HG03039 (cell line): Measurements from ENCODE around the gene TBC1D1.

Source experiments
- ATAC-seq: cut with Tn5 transposase; IDR thresholded peaks from one replicate; pipeline ENCODE4 v1.9.1; 2021; ENCODE audit warnings: mild to moderate bottlenecking, moderate library complexity; ENCODE audit not compliant: unreplicated experiment

The TBC1D1 gene

GRCh38 chr4:38094419-38094818 is 203.5 kb downstream of the TBC1D1 start:
- ATAC-seq = no peak

GRCh38 chr4:38095691-38096090 is 204.8 kb downstream of the TBC1D1 start:
- ATAC-seq = no peak

GRCh38 chr4:38097818-38098217 is 206.9 kb downstream of the TBC1D1 start:
- no peak for ATAC-seq

- no peak for ATAC-seq
Observed at GRCh38 chr4:38099020-38099600, 208.2 kb downstream of the TBC1D1 start.

- ATAC-seq = no peak
Observed at GRCh38 chr4:38099908-38100407, 209.1 kb downstream of the TBC1D1 start.

- no peak for ATAC-seq
Observed at GRCh38 chr4:38100474-38101255, 209.8 kb downstream of the TBC1D1 start.

- no peak for ATAC-seq
Observed at GRCh38 chr4:38101563-38101962, 210.7 kb downstream of the TBC1D1 start.

- no peak for ATAC-seq
Observed at GRCh38 chr4:38102957-38103588, 212.2 kb downstream of the TBC1D1 start.

GRCh38 chr4:38105475-38106220 is 214.8 kb downstream of the TBC1D1 start:
- peak; percentile 89 for ATAC-seq

GRCh38 chr4:38106311-38106710 is 215.4 kb downstream of the TBC1D1 start:
- no peak for ATAC-seq

GRCh38 chr4:38106886-38107514 is 216.1 kb downstream of the TBC1D1 start:
- no peak for ATAC-seq

GRCh38 chr4:38107818-38108217 is 216.9 kb downstream of the TBC1D1 start:
- no peak for ATAC-seq

GRCh38 chr4:38109370-38109769 is 218.5 kb downstream of the TBC1D1 start:
- ATAC-seq = no peak

- ATAC-seq = no peak
Observed at GRCh38 chr4:38109896-38110295, 219.0 kb downstream of the TBC1D1 start.

- ATAC-seq = no peak
Observed at GRCh38 chr4:38111024-38111423, 220.1 kb downstream of the TBC1D1 start.

- ATAC-seq = no peak
Observed at GRCh38 chr4:38111717-38112116, 220.8 kb downstream of the TBC1D1 start.

- no peak for ATAC-seq
Observed at GRCh38 chr4:38113132-38113531, 222.2 kb downstream of the TBC1D1 start.

- ATAC-seq = no peak
Observed at GRCh38 chr4:38113551-38113950, 222.7 kb downstream of the TBC1D1 start.

- ATAC-seq = no peak
Observed at GRCh38 chr4:38114386-38115150, 223.7 kb downstream of the TBC1D1 start.

- ATAC-seq = no peak
Observed at GRCh38 chr4:38115601-38116000, 224.7 kb downstream of the TBC1D1 start.
